GM12873 (cell line): Measurements from ENCODE around the gene CLCN5.

ENCODE experiments used
- CTCF ChIP-seq: IDR thresholded peaks from 2 replicates; pipeline ENCODE4 v1.5.1; 2012; ENCODE audit warnings: low read depth, mild to moderate bottlenecking, moderate library complexity, low read length, control low read depth; ENCODE audit not compliant: insufficient read depth; ENCODE audit errors: missing control alignments

The CLCN5 gene

GRCh38 chrX:49934148-49934547 is 11.8 kb downstream of the CLCN5 start:
- TF ChIP-seq CTCF, result no peak

GRCh38 chrX:49934729-49935128 is 12.3 kb downstream of the CLCN5 start:
- no peak for TF ChIP-seq CTCF

GRCh38 chrX:49947781-49948180 is 25.4 kb downstream of the CLCN5 start:
- TF ChIP-seq CTCF, result no peak

- TF ChIP-seq CTCF, result no peak
These were observed 27.6 kb downstream of the CLCN5 start for GRCh38 chrX:49949961-49950360.

GRCh38 chrX:49951524-49952193 is 29.3 kb downstream of the CLCN5 start:
- no peak for TF ChIP-seq CTCF

GRCh38 chrX:49956313-49956712 is 33.9 kb downstream of the CLCN5 start:
- no peak for TF ChIP-seq CTCF

GRCh38 chrX:49958727-49959485 is 36.5 kb downstream of the CLCN5 start:
- no peak for TF ChIP-seq CTCF
